ENCODE measurements around the gene GOLT1A.

- TF ChIP-seq CTCF (IDR thresholded peaks at IDR 0.05) (no peak), ZFX (IDR thresholded peaks at IDR 0.05; ENCODE audit: borderline replicate concordance) (no peak)
Measured at GRCh38 chr1:204198348-204199340, 15.1 kb downstream of the GOLT1A start.

Data from 22Rv1 (cell line).